K562 (cell line): Measurements from ENCODE around the gene TRAF7. TPM values are rescaled to one million over a fixed set of nuclear protein-coding genes. Genes with fewer than 3 reads are reported as not detected.
A peak's percentile ranks its signal among the peaks of the same experiment; 100 is the strongest.

Experiments
- ATAC-seq: fragments of 200-7000 bp; cut with Tn5 transposase; 3 replicates; pipeline ENCODE4 v1.9.1; 2020; ENCODE audit warnings: moderate library complexity
- BruUV-seq: library from RNA; stranded (reverse); fragments of 400-500 nt; replicated peaks from 2 replicates; lab custom pipeline; 2021; lab: Mats Ljungman, UMichigan
- CTCF ChIA-PET: fragments of 300-600 bp; formaldehyde crosslinking; extraction: SDS; loops from one replicate; lab custom pipeline; 2021; ENCODE audit warnings: low intra/inter-chr PET ratio; lab: Yijun Ruan, JAX
- POLR2A ChIA-PET: fragments of 300-600, 350-650 bp; sonication (Branson Sonifier 250); formaldehyde crosslinking; extraction: SDS; loops from one replicate; lab custom pipeline; 2021; ENCODE audit warnings: antibody characterized with exemption, inconsistent platforms; lab: Yijun Ruan, JAX
- DNase-seq, 4 experiments: peaks; one replicate each; pipeline versions ENCODE4 v3.0.0 to v3.0.0-alpha.2; 2011 to 2018; ENCODE audit warnings: low spot score in 3 of 4, mixed read lengths in 3 of 4; ENCODE audit errors: extremely low read depth in 1 of 4
- FAIRE-seq: peaks from 2 replicates; lab custom pipeline; 2011; peaks lifted over from hg19 to GRCh38; lab: Jason Lieb, UNC
- H2AFZ ChIP-seq: 2 replicates; pipeline ENCODE4 v1.6.0; 2011; ENCODE audit warnings: low read depth, low read length, control low read depth, inconsistent platforms
- H3K27ac ChIP-seq: fragments of 200-600 bp; 3 replicates; pipeline ENCODE4 v1.8.0; 2011; ENCODE audit warnings: low read depth, mild to moderate bottlenecking, control low read depth, inconsistent platforms, low read length, moderate library complexity, mixed read lengths; ENCODE audit errors: extremely low read depth
- H3K27me3 ChIP-seq, 2 experiments: fragments of 300-600 bp in 1 of 2; 2 replicates in 1 of 2; 3 replicates in 1 of 2; pipeline versions ENCODE4 v1.6.0 to v1.8.0; 2011; ENCODE audit warnings: inconsistent platforms in 2 of 2, low read length in 2 of 2, mild to moderate bottlenecking in 1 of 2, mixed read lengths in 1 of 2, moderate library complexity in 1 of 2; ENCODE audit not compliant: control insufficient read depth in 2 of 2, insufficient read depth in 2 of 2
- H3K36me3 ChIP-seq: fragments of 300-600 bp; 3 replicates; pipeline ENCODE4 v1.8.0; 2011; ENCODE audit warnings: mild to moderate bottlenecking, low read length, inconsistent platforms; ENCODE audit not compliant: control insufficient read depth, insufficient read depth
- H3K4me1 ChIP-seq, 2 experiments: fragments of 200-600 bp in 1 of 2; replicated peaks in 1 of 2; 2 replicates in 1 of 2; 3 replicates in 1 of 2; pipeline versions ENCODE4 v1.5.1 to v1.8.0; 2011; ENCODE audit warnings: inconsistent platforms in 2 of 2, low read length in 2 of 2, mild to moderate bottlenecking in 1 of 2, mixed read lengths in 1 of 2, moderate library complexity in 1 of 2; ENCODE audit not compliant: control insufficient read depth in 2 of 2, insufficient read depth in 2 of 2
- H3K4me2 ChIP-seq: 2 replicates; pipeline ENCODE4 v1.6.1; 2011; ENCODE audit warnings: low read length, control low read depth, inconsistent platforms, mixed read lengths; ENCODE audit not compliant: insufficient read depth
- H3K4me3 ChIP-seq: fragments of 200-600 bp; sonication (generic), shearing (Covaris generic); 2 replicates; pipeline ENCODE4 v1.5.1; 2016; ENCODE audit warnings: control low read depth, inconsistent platforms
- H3K79me2 ChIP-seq: fragments of 200-600 bp; 3 replicates; pipeline ENCODE4 v1.8.0; 2011; ENCODE audit warnings: low read length, inconsistent platforms; ENCODE audit not compliant: control insufficient read depth, insufficient read depth
- H3K9ac ChIP-seq, 2 experiments: 2 replicates each; pipeline versions ENCODE4 v1.6.0 to v1.6.1; 2011; ENCODE audit warnings: low read depth in 2 of 2, low read length in 2 of 2, control low read depth in 1 of 2, inconsistent platforms in 1 of 2, mild to moderate bottlenecking in 1 of 2, mixed read lengths in 1 of 2; ENCODE audit not compliant: insufficient read depth in 1 of 2
- H3K9me1 ChIP-seq: one replicate; pipeline ENCODE4 v1.6.0; 2011; ENCODE audit warnings: inconsistent platforms, mild to moderate bottlenecking, low read length, moderate library complexity; ENCODE audit not compliant: control insufficient read depth, insufficient read depth
- H3K9me3 ChIP-seq: replicated peaks from 2 replicates; pipeline ENCODE4 v1.5.1; 2011; ENCODE audit warnings: low read depth, low read length, inconsistent platforms; ENCODE audit not compliant: control insufficient read depth, insufficient read depth
- H4K20me1 ChIP-seq: replicated peaks from 2 replicates; pipeline ENCODE4 v1.6.1; 2011; ENCODE audit warnings: low read length, inconsistent platforms, mixed read lengths; ENCODE audit not compliant: control insufficient read depth, insufficient read depth
- HNRNPL ChIP-seq: fragments of 200-400 bp; formaldehyde crosslinking; IDR thresholded peaks from 2 replicates; pipeline ENCODE4 v1.6.1; 2017; ENCODE audit warnings: low read depth, mild to moderate bottlenecking, low read length
- NR2C2 ChIP-seq, 2 experiments: fragments of 200-800 bp in 1 of 2; sonication (Bioruptor generic) in 1 of 2; sonication (generic) in 1 of 2; formaldehyde crosslinking in 1 of 2; IDR thresholded peaks; 2 replicates each; pipeline versions ENCODE4 v1.6.1 to v1.8.0; 2016 to 2022; ENCODE audit warnings: mild to moderate bottlenecking in 1 of 2, missing compliant biosample characterization in 1 of 2, missing genetic modification characterization in 1 of 2, missing genetic modification reagents in 1 of 2
- POLR2G ChIP-seq: fragments of 200-400 bp; formaldehyde crosslinking; IDR thresholded peaks from 2 replicates; pipeline ENCODE4 v1.6.1; 2017; ENCODE audit warnings: low read depth, mild to moderate bottlenecking, antibody characterized with exemption, low read length, moderate library complexity
- SMAD4 ChIP-seq: fragments of 250-450 bp; sonication (Bioruptor Pico); conservative IDR thresholded peaks from 2 replicates; pipeline ENCODE4 v1.8.0; 2021; ENCODE audit warnings: inconsistent platforms, mild to moderate bottlenecking, moderate library complexity
- SMARCA4 ChIP-seq: fragments of 450-650 bp; IDR thresholded peaks from 2 replicates; pipeline ENCODE4 v1.6.1; 2016
- TRIM28 ChIP-seq: fragments of 450-650 bp; IDR thresholded peaks from 2 replicates; pipeline ENCODE4 v1.6.1; 2017
- ZNF146 ChIP-seq: IDR thresholded peaks from one replicate; pipeline ENCODE4 v1.6.1; 2018; ENCODE audit warnings: missing compliant biosample characterization; ENCODE audit not compliant: unreplicated experiment
- ZNF764 ChIP-seq: fragments of 250-450 bp; sonication (Bioruptor Pico); IDR thresholded peaks from 2 replicates; pipeline ENCODE4 v1.4.0; 2020; ENCODE audit warnings: low read depth, mild to moderate bottlenecking, moderate library complexity
- WGBS: fragments of 100-300 bp; shearing (Covaris generic); methylation state at CpG from one replicate; pipeline ENCODE4 v1.1.6; 2016; ENCODE audit warnings: low coverage, mixed read lengths; ENCODE audit not compliant: insufficient coverage; ENCODE audit errors: missing lambda C conversion rate; 5-methylcytosine and 5-hydroxymethylcytosine counted together
- in situ Hi-C: fragments of 300-500 bp; cut with MboI; formaldehyde crosslinking; loops from 4 replicates; pipeline ENCODE4 v1.15.0; 2018; ENCODE audit warnings: inconsistent platforms, mixed read lengths
- intact Hi-C: fragments of 100-400 bp; cut with micrococcal nuclease; formaldehyde crosslinking; loops from 2 replicates; pipeline ENCODE4 v1.14.2; 2022
- polyA plus RNA-seq, 8 experiments: library from polyadenylated mRNA; depleted of rRNA in 4 of 8; stranded (reverse) in 5 of 8; unstranded in 3 of 8; fragments of >200 nt; fragmentation: Nextera tagmentation in 2 of 8; fragmentation: Illumina TruSeq in 1 of 8; extraction: Ambion mirVana in 2 of 8; extraction: Trizol in 1 of 8; gene quantifications; 2 replicates each; pipeline versions ENCODE4 v1.2.1 to v1.2.3, GENCODE V29; 2011 to 2014; ENCODE audit warnings: inconsistent platforms in 1 of 8, missing spikeins in 1 of 8
- total RNA-seq, 7 experiments: library from RNA; depleted of rRNA in 6 of 7; stranded (reverse); fragments of >200 nt in 6 of 7; fragmentation: Illumina TruSeq in 2 of 7; extraction: Trizol in 2 of 7; gene quantifications; 2 replicates each; pipeline versions ENCODE4 v1.2.1 to v1.2.3, GENCODE V29; 2011 to 2021; ENCODE audit warnings: low replicate concordance in 1 of 7
- TF ChIP-seq, protein P1 (sequence below): sonication (generic); formaldehyde crosslinking; IDR thresholded peaks from 2 replicates; pipeline ENCODE4 v1.8.1; 2023; ENCODE audit warnings: missing genetic modification reagents, mild to moderate bottlenecking, borderline replicate concordance
- TF ChIP-seq, protein P2 (sequence below): fragments of 250-450 bp; sonication (Bioruptor Pico); IDR thresholded peaks from 2 replicates; pipeline ENCODE4 v1.8.0; 2022; ENCODE audit warnings: inconsistent platforms

Gene TRAF7
- total and polyA plus RNA-seq, 9 of the 15 experiments (the other 6 are each of a cell fraction or from before 2014, with no cell fraction given), result 1.1 to 113 (median 41.6) TPM

DNA sequence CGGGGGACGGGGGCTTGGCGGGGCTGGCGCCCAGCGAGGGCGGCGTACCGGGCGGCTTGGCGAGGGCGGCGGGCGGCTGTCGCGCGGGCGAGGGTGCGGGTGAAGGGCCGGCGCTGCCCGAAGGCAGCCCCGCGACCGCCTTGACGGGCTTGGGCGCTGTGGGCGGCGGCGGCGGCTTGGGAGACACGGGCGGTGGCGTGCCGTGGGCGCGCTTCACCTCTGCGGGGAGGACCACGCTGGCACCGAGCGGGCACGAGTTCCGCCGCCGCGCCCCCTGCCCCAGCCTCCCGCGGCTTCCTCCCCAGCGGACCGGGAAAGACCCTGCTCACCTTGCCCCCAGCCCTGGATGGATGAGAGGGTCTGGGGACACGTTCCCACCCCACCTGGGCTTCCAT, 23.5 kb downstream of the TRAF7 start:
- no peaks in the 10 kb centered on the region; the same call in 1 of the 2 replicates for H4K20me1 ChIP-seq
- no peak overlapping the region for H3K4me3 ChIP-seq
- ATAC-seq, result no peak
- in situ Hi-C loops (no loop called here), intact Hi-C loops (no loop called here)
- ChIA-PET POLR2A (no interaction called here), CTCF (no interaction called here)
- peaks cover 2 to 87% of the 10 kb centered on the region in 2 experiments; a peak in 3 of 5 replicates for H3K4me1 ChIP-seq
- H3K27ac ChIP-seq, result no peak overlapping the region
- FAIRE-seq, result no peak
- H3K36me3 ChIP-seq, result peaks cover 35% of the 10 kb centered on the region; the same call in 1 of the 3 replicates
- H3K27me3 ChIP-seq, result no peaks in the 10 kb centered on the region
- no peak overlapping the region for H2AFZ ChIP-seq
- no peak overlapping the region for H3K4me2 ChIP-seq
- TF ChIP-seq POLR2G (0 out of 2 replicates have a peak, but pooled peaks have one; percentile 9), NR2C2 (CRISPR knock-in tag; IDR thresholded peaks at IDR 0.05) (no peak), NR2C2 (tag; IDR thresholded peaks at IDR 0.05) (no peak), SMARCA4 (no peak), TRIM28 (no peak), ZNF764 (CRISPR knock-in tag) (no peak), SMAD4 (CRISPR knock-in tag) (no peak), ZNF146 (CRISPR knock-in tag) (no peak), HNRNPL (peak; percentile 85)
- TF ChIP-seq, protein P1, sequence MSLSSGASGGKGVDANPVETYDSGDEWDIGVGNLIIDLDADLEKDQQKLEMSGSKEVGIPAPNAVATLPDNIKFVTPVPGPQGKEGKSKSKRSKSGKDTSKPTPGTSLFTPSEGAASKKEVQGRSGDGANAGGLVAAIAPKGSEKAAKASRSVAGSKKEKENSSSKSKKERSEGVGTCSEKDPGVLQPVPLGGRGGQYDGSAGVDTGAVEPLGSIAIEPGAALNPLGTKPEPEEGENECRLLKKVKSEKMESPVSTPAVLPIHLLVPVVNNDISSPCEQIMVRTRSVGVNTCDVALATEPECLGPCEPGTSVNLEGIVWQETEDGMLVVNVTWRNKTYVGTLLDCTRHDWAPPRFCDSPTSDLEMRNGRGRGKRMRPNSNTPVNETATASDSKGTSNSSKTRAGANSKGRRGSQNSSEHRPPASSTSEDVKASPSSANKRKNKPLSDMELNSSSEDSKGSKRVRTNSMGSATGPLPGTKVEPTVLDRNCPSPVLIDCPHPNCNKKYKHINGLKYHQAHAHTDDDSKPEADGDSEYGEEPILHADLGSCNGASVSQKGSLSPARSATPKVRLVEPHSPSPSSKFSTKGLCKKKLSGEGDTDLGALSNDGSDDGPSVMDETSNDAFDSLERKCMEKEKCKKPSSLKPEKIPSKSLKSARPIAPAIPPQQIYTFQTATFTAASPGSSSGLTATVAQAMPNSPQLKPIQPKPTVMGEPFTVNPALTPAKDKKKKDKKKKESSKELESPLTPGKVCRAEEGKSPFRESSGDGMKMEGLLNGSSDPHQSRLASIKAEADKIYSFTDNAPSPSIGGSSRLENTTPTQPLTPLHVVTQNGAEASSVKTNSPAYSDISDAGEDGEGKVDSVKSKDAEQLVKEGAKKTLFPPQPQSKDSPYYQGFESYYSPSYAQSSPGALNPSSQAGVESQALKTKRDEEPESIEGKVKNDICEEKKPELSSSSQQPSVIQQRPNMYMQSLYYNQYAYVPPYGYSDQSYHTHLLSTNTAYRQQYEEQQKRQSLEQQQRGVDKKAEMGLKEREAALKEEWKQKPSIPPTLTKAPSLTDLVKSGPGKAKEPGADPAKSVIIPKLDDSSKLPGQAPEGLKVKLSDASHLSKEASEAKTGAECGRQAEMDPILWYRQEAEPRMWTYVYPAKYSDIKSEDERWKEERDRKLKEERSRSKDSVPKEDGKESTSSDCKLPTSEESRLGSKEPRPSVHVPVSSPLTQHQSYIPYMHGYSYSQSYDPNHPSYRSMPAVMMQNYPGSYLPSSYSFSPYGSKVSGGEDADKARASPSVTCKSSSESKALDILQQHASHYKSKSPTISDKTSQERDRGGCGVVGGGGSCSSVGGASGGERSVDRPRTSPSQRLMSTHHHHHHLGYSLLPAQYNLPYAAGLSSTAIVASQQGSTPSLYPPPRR, result no peak
- TF ChIP-seq, protein P2, sequence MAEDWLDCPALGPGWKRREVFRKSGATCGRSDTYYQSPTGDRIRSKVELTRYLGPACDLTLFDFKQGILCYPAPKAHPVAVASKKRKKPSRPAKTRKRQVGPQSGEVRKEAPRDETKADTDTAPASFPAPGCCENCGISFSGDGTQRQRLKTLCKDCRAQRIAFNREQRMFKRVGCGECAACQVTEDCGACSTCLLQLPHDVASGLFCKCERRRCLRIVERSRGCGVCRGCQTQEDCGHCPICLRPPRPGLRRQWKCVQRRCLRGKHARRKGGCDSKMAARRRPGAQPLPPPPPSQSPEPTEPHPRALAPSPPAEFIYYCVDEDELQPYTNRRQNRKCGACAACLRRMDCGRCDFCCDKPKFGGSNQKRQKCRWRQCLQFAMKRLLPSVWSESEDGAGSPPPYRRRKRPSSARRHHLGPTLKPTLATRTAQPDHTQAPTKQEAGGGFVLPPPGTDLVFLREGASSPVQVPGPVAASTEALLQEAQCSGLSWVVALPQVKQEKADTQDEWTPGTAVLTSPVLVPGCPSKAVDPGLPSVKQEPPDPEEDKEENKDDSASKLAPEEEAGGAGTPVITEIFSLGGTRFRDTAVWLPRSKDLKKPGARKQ (CRISPR knock-in tag), result no peak
- 100% methylated on average over 2 of the region's 50 CpGs for WGBS
- no peaks in the 10 kb centered on the region for H3K9me1 ChIP-seq
- no peaks in the 10 kb centered on the region for H3K9me3 ChIP-seq
- no peak overlapping the region for H3K9ac ChIP-seq
- DNase-seq, result no peak
- H3K79me2 ChIP-seq, result no peaks in the 10 kb centered on the region
- BruUV-seq, result no TSS peak
